ENCODE measurements around the gene CABLES1. TPM values are rescaled to one million over a fixed set of nuclear protein-coding genes. Genes with fewer than 3 reads are reported as not detected.
A peak's percentile ranks its signal among the peaks of the same experiment; 100 is the strongest.

CABLES1 gene
- total RNA-seq, 1 experiment from 2014 or later: 66.4 TPM

GRCh38 chr18:23144640-23145039 lies 9.4 kb downstream of the CABLES1 start:
- peak overlapping the region; percentile 88 for H3K27ac ChIP-seq (ENCODE audit: low read length)

GRCh38 chr18:23145621-23146020 lies 10.3 kb downstream of the CABLES1 start:
- no peak overlapping the region for H3K4me3 ChIP-seq (ENCODE audit: low read depth in 2 of 2, low read length in 2 of 2)
- TF ChIP-seq REST (IDR thresholded peaks at IDR 0.05; ENCODE audit: insufficient read depth in 1 of 2, low read depth in 2 of 2, low read length in 1 of 2): no peak
- no peak for TF ChIP-seq SIN3A (IDR thresholded peaks at IDR 0.05; ENCODE audit: borderline replicate concordance, insufficient read depth, low read depth, low read length)
- CTCF ChIA-PET: no interaction called here
- H3K27ac ChIP-seq (ENCODE audit: low read length): peak overlapping the region; percentile 57; the same call in 1 of the 2 replicates
- no peak for DNase-seq (ENCODE audit: low read depth, low spot score)
- no peak for ATAC-seq
- POLR2A ChIA-PET: interaction anchor here (0.5 kb wide), 1 partner anchor 105 kb away, joined by 4 read pairs; no protein-coding TSS in a partner anchor
- BruUV-seq (replicated peaks): no TSS peak
- H3K9me3 ChIP-seq (ENCODE audit: control insufficient read depth, insufficient read depth, low read depth, low read length): no peaks in the 10 kb centered on the region
- peaks cover 62% of the 10 kb centered on the region for H3K4me1 ChIP-seq (ENCODE audit: control insufficient read depth, insufficient read depth, low read length)
- intact Hi-C loops (cut with micrococcal nuclease; ENCODE audit: unreplicated experiment): no loop called here
- no peaks in the 10 kb centered on the region for H3K36me3 ChIP-seq (ENCODE audit: control insufficient read depth, insufficient read depth, low read length)
- in situ Hi-C loops (cut with HindIII; ENCODE audit: low pct_unique_long_range_greater_than_20kb, low sequenced_read_pairs): no loop called here
- H3K27me3 ChIP-seq (ENCODE audit: control insufficient read depth, insufficient read depth, low read length): no peaks in the 10 kb centered on the region

More at GRCh38 chr18:23144640-23145039, 9.4 kb downstream of the CABLES1 start:
- TF ChIP-seq SIN3A (IDR thresholded peaks at IDR 0.05; ENCODE audit: borderline replicate concordance, insufficient read depth, low read depth, low read length): no peak
- no peak for TF ChIP-seq REST (IDR thresholded peaks at IDR 0.05; ENCODE audit: insufficient read depth in 1 of 2, low read depth in 2 of 2, low read length in 1 of 2)
- TF ChIP-seq TCF7L2 (IDR thresholded peaks at IDR 0.05; ENCODE audit: low read depth, low read length): no peak
- TF ChIP-seq, protein P1, sequence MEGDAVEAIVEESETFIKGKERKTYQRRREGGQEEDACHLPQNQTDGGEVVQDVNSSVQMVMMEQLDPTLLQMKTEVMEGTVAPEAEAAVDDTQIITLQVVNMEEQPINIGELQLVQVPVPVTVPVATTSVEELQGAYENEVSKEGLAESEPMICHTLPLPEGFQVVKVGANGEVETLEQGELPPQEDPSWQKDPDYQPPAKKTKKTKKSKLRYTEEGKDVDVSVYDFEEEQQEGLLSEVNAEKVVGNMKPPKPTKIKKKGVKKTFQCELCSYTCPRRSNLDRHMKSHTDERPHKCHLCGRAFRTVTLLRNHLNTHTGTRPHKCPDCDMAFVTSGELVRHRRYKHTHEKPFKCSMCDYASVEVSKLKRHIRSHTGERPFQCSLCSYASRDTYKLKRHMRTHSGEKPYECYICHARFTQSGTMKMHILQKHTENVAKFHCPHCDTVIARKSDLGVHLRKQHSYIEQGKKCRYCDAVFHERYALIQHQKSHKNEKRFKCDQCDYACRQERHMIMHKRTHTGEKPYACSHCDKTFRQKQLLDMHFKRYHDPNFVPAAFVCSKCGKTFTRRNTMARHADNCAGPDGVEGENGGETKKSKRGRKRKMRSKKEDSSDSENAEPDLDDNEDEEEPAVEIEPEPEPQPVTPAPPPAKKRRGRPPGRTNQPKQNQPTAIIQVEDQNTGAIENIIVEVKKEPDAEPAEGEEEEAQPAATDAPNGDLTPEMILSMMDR (IDR thresholded peaks at IDR 0.05): no peak
- TF ChIP-seq POLR2AphosphoS5 (IDR thresholded peaks at IDR 0.05; ENCODE audit: low read depth, low read length): no peak
- no peak overlapping the region for H3K4me3 ChIP-seq (ENCODE audit: low read depth in 2 of 2, low read length in 2 of 2)
- in situ Hi-C loops (cut with HindIII; ENCODE audit: low pct_unique_long_range_greater_than_20kb, low sequenced_read_pairs): no loop called here
- DNase-seq (ENCODE audit: low read depth, low spot score): no peak
- intact Hi-C loops (cut with micrococcal nuclease; ENCODE audit: unreplicated experiment): no loop called here
- H3K4me1 ChIP-seq (ENCODE audit: control insufficient read depth, insufficient read depth, low read length): peaks cover 72% of the 10 kb centered on the region
- no peak for ATAC-seq
- POLR2A ChIA-PET: no interaction called here
- no TSS peak for BruUV-seq (replicated peaks)
- no peaks in the 10 kb centered on the region for H3K27me3 ChIP-seq (ENCODE audit: control insufficient read depth, insufficient read depth, low read length)
- CTCF ChIA-PET: no interaction called here
- H3K9me3 ChIP-seq (ENCODE audit: control insufficient read depth, insufficient read depth, low read depth, low read length): no peaks in the 10 kb centered on the region
- no peaks in the 10 kb centered on the region for H3K36me3 ChIP-seq (ENCODE audit: control insufficient read depth, insufficient read depth, low read length)

All from Panc1 (cell line).